ENCODE results near the gene SPATA31D4. TPM values are rescaled to one million over a fixed set of nuclear protein-coding genes. Genes with fewer than 3 reads are reported as not detected.
"Not testable (repeated sequence)": the region's sequence is repeated elsewhere in the genome, so short reads cannot be mapped to it uniquely, and the experiment has no call there.

SPATA31D4 gene
- not detected for total RNA-seq
- long read RNA-seq, result 0 reads

- H3K4me3 ChIP-seq; ATAC-seq; H3K36me3 ChIP-seq; DNase-seq; H3K9me3 ChIP-seq; intact Hi-C loops (cut with DNase I); H3K27ac ChIP-seq; H3K27me3 ChIP-seq; H3K4me1 ChIP-seq: not testable (repeated sequence)
- no CpG with 5 or more reads among the region's 3 CpGs for WGBS (ENCODE audit: insufficient coverage, low coverage, low lambda C conversion rate, missing lambda C conversion rate)
These were observed at the start of gene SPATA31D4 for GRCh38 chr9:81928305-81928704. TSS of gene SPATA31D4 (plus strand) at chr9:81928428. CDS start at chr9:81928514, 86 bp downstream.

GRCh38 chr9:81878530-81878929 is 49.7 kb upstream of the SPATA31D4 start:
- H3K4me1 ChIP-seq, result no peaks in the 10 kb centered on the region
- TF ChIP-seq, protein P1, sequence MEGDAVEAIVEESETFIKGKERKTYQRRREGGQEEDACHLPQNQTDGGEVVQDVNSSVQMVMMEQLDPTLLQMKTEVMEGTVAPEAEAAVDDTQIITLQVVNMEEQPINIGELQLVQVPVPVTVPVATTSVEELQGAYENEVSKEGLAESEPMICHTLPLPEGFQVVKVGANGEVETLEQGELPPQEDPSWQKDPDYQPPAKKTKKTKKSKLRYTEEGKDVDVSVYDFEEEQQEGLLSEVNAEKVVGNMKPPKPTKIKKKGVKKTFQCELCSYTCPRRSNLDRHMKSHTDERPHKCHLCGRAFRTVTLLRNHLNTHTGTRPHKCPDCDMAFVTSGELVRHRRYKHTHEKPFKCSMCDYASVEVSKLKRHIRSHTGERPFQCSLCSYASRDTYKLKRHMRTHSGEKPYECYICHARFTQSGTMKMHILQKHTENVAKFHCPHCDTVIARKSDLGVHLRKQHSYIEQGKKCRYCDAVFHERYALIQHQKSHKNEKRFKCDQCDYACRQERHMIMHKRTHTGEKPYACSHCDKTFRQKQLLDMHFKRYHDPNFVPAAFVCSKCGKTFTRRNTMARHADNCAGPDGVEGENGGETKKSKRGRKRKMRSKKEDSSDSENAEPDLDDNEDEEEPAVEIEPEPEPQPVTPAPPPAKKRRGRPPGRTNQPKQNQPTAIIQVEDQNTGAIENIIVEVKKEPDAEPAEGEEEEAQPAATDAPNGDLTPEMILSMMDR (IDR thresholded peaks at IDR 0.05), result no peak
- TF ChIP-seq POLR2A (IDR thresholded peaks at IDR 0.05), result no peak
- no peak overlapping the region for H3K4me3 ChIP-seq
- 74% methylated on average over 2 of the region's 2 CpGs for WGBS (ENCODE audit: insufficient coverage, low coverage, low lambda C conversion rate, missing lambda C conversion rate)
- no peaks in the 10 kb centered on the region for H3K36me3 ChIP-seq
- no peak overlapping the region for H3K27ac ChIP-seq
- ATAC-seq (no peak), DNase-seq (no peak)
- intact Hi-C loops (cut with DNase I), result no loop called here
- no peaks in the 10 kb centered on the region for H3K27me3 ChIP-seq
- no peaks in the 10 kb centered on the region for H3K9me3 ChIP-seq

DNA sequence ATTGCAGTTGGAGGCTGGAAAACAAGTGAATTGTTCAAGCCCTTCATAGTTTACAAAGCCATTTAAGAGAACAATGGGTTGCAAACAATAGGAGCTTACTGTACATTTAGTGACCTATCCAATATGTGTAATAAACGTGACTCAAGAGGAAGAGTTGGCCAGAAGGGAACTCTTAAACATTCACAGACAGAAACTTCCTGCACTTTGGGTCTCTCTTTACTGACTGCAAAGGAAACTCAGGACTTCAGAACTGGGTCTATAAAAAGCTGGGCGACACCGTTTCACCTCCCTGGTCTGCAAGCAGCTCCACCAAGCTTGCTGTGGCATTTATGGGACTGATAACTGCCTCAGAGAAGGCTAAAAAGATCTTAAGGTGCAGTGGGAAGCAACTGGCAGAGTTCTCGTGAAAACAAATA is 48.7 kb upstream of the SPATA31D4 start:
- H3K9me3 ChIP-seq, result no peaks in the 10 kb centered on the region
- H3K36me3 ChIP-seq, result no peaks in the 10 kb centered on the region
- no peak overlapping the region for H3K4me3 ChIP-seq
- H3K27me3 ChIP-seq, result no peaks in the 10 kb centered on the region
- no peaks in the 10 kb centered on the region for H3K4me1 ChIP-seq
- intact Hi-C loops (cut with DNase I), result no loop called here
- DNase-seq, result no peak
- H3K27ac ChIP-seq, result no peak overlapping the region
- ATAC-seq, result no peak
- 47% methylated on average over 4 of the region's 4 CpGs for WGBS (ENCODE audit: insufficient coverage, low coverage, low lambda C conversion rate, missing lambda C conversion rate)
- TF ChIP-seq, protein P1 (IDR thresholded peaks at IDR 0.05), result no peak
- no peak for TF ChIP-seq POLR2A (IDR thresholded peaks at IDR 0.05)

DNA sequence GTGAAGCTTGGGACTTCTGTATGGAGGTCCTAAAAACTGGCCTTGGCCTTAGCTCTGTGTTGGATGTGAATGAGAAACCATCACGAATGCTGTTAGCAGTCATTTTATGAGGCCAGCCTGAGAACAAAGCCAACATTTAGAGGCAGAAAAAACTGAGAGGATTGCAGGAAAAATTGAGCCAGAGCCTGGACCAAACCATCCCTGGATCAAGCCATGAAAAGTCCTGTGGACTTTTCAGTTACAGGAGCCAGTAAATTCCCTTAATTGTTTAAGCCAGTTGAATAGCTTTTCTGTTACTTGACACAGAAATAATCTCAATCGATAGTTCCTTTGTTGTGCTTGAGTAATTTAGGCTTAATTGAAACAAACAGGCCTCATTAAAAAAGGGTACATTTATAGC is 42.6 kb upstream of the SPATA31D4 start:
- H3K27ac ChIP-seq, result no peak overlapping the region
- no peak for DNase-seq
- 74% methylated on average over 2 of the region's 2 CpGs for WGBS (ENCODE audit: insufficient coverage, low coverage, low lambda C conversion rate, missing lambda C conversion rate)
- intact Hi-C loops (cut with DNase I), result no loop called here
- no peaks in the 10 kb centered on the region for H3K27me3 ChIP-seq
- no peaks in the 10 kb centered on the region for H3K9me3 ChIP-seq
- no peak for ATAC-seq
- no peak for TF ChIP-seq POLR2A (IDR thresholded peaks at IDR 0.05)
- TF ChIP-seq, protein P1 (IDR thresholded peaks at IDR 0.05), result no peak
- H3K36me3 ChIP-seq, result no peaks in the 10 kb centered on the region
- no peak overlapping the region for H3K4me3 ChIP-seq
- no peaks in the 10 kb centered on the region for H3K4me1 ChIP-seq

GRCh38 chr9:81886665-81887064 is 41.6 kb upstream of the SPATA31D4 start:
- Histone ChIP-seq H3K27me3 (no peaks in the 10 kb centered on the region), H3K4me3 (no peak overlapping the region), H3K36me3 (no peaks in the 10 kb centered on the region), H3K9me3 (no peaks in the 10 kb centered on the region), H3K4me1 (no peaks in the 10 kb centered on the region), H3K27ac (no peak overlapping the region)
- no peak for ATAC-seq
- no peak for DNase-seq
- WGBS (ENCODE audit: insufficient coverage, low coverage, low lambda C conversion rate, missing lambda C conversion rate), result 69% methylated on average over 1 of the region's 1 CpG
- no peak for TF ChIP-seq POLR2A (IDR thresholded peaks at IDR 0.05)
- TF ChIP-seq, protein P1 (IDR thresholded peaks at IDR 0.05), result no peak
- intact Hi-C loops (cut with DNase I), result no loop called here
